ENCODE measurements around the gene ADM5.

ADM5 gene

GRCh38 chr19:49730166-49730565, 40.8 kb downstream of the ADM5 start:
- no peak overlapping the region for H3K27ac ChIP-seq
- H3K4me3 ChIP-seq, result no peak overlapping the region

- Histone ChIP-seq H3K4me3 (no peak overlapping the region), H3K27ac (peak overlapping the region in 1 of 21 experiments; percentile 11)
These were observed 48.9 kb downstream of the ADM5 start for GRCh38 chr19:49738268-49738667.

GRCh38 chr19:49739098-49739497, 49.7 kb downstream of the ADM5 start:
- H3K4me3 ChIP-seq, result no peak overlapping the region
- no peak overlapping the region for H3K27ac ChIP-seq

- Histone ChIP-seq H3K27ac (no peak overlapping the region), H3K4me3 (no peak overlapping the region)
These were observed 50.5 kb downstream of the ADM5 start for GRCh38 chr19:49739933-49740332.

Measured in skin epidermis (tissue), 12 donors.